Jurkat, Clone E6-1 (cell line): ENCODE data around the gene LTN1.

Experiments
- DNase-seq: peaks from one replicate; pipeline ENCODE4 v3.0.0-alpha.2; 2011; ENCODE audit warnings: low read depth, low spot score
- H3K4me3 ChIP-seq: 2 replicates; pipeline ENCODE4 v1.5.1; 2011; ENCODE audit warnings: mild to moderate bottlenecking, low read length, control low read depth, moderate library complexity

Gene LTN1

GRCh38 chr21:28900481-28900880 lies 92.2 kb downstream of the LTN1 start:
- DNase-seq: no peak

DNA sequence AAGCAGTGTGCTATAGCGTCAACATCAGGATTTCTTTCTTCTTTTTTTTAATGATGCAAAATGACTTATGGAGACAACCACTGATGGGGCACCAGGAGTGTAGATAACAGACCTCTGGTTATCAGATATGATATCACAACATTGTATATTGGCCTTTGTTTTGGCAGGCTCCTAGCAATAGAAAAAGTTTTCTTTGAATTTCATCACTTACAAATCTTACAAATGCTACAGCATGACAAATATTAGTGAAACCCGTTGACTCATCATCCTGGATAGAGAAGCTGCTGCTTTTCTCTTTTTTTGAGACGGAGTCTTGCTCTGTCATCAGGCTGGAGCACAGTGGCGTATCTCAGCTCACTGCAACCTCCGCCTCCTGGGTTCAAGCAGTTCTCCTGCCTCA lies 92.9 kb downstream of the LTN1 start:
- no peak overlapping the region for H3K4me3 ChIP-seq
- DNase-seq: no peak

More at GRCh38 chr21:28900481-28900880, 92.2 kb downstream of the LTN1 start:
- no peak overlapping the region for H3K4me3 ChIP-seq

GRCh38 chr21:28899220-28899619 lies 93.5 kb downstream of the LTN1 start:
- H3K4me3 ChIP-seq: no peak overlapping the region
- no peak for DNase-seq

GRCh38 chr21:28893687-28894086 lies 99.0 kb downstream of the LTN1 start:
- H3K4me3 ChIP-seq: no peak overlapping the region
- DNase-seq: no peak

DNA sequence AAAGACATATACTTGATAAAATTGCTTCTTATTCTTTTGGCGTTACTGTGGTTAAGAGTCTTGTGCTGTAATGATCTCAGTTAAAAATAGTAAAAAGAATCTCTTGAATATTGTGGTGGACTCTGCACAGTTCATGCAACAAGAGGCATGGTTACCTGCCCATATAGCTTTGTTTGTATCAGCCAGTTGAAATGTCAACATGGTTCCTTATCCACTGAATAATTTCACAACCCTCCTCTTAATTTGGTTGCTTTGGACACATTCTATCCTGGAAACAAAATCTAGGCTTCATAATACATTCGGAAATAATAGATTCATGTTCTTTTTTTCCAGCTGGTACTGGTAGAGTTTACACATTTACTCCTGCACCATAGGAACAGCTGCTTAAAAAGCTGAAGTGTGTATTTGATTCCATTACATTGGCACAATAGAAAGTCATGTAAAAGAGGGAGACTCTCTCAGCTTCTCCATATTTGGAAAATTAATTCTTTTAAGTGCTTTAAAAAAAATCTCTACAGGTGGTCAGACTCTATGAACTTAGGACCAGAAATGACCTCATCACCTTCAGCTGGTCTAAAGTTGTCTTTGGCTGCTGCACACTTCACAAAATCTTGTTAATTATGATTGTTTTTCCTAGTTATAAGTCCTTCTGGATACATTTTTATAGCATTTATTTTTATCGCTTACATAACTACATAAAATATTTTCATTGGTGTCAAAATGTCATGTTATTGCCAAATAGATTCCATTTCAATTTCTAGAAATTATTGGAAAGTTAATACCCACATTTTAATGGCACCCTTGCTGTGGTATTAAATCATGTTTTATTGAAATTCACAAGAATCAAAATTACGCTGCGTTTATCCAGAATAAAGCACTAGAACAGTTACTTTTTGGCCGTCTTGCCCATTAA lies 100.2 kb downstream of the LTN1 start:
- no peak for DNase-seq
- no peak overlapping the region for H3K4me3 ChIP-seq

- DNase-seq: no peak
- no peak overlapping the region for H3K4me3 ChIP-seq
These were observed 106.9 kb downstream of the LTN1 start for GRCh38 chr21:28885853-28886177.

DNA sequence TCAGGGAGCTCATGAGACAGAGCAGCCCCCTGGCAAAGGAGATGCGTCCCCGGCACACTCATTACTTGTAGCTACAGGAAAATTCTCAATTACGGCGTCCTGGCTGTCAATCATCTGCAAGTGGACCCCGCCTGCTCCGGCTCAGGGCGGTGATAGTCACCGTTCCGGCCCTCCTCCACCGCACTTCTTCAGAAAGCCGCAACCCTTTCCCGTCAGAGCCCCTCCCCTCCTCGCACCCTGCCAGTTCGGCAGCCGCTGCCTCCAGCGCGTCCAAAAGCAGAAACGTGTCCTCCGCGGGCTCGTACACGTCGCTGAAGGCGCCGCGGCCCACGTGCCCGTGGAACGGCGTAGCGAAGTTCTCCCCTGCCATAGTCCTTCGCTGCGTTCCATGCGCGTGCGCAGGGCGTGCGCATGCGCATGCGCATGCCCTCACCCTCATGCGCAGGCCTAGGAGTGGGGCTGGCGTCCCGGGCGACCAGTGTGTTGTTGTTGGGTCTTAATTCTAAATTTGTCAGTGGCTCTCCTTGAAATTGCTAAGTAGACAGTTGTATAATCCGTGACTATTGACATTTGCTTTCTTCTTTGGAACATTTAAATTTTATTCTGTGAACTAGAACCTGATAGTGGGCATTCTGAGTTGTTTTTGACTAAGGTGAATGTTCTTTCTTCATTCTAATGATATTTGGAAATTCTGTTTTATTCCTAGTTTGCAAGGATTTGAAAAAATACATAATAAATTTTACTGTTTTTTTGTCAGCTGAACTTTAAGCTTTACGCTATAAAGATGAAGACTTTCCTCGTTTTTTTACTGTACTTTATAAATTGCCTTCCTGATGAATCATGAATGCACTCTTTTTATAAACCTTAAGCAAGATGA lies 107.5 kb downstream of the LTN1 start:
- DNase-seq: peak; percentile 92
- peak overlapping the region; percentile 74 for H3K4me3 ChIP-seq

- H3K4me3 ChIP-seq: peak overlapping the region; percentile 74
- DNase-seq: peak; percentile 9
These were observed 108.2 kb downstream of the LTN1 start for GRCh38 chr21:28884481-28884880.

- H3K4me3 ChIP-seq: no peak overlapping the region
- DNase-seq: no peak
These were observed 108.7 kb downstream of the LTN1 start for GRCh38 chr21:28883931-28884330.

DNA sequence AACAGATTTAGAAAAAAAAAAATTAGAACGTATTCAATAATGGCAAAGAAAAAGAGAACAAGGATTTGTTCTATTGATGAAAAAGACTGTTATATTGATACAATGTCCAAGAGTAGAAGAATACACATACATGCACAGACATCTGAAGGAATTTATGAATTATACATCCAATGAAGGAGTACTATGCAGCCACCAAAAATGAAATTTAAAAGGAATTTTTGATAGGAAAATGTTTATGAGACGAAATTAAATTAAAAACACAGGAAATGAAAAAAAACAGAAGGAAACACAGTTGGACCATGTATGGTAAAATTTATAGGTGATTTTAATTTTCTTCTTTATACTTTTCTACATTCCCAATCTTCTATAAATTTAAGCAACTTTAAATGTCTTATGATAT lies 110.3 kb downstream of the LTN1 start:
- no peak for DNase-seq

More for the DNA sequence above, 110.3 kb downstream of the LTN1 start:
- H3K4me3 ChIP-seq: no peak overlapping the region
